ENCODE results near the gene SMARCAD1. TPM values are rescaled to one million over a fixed set of nuclear protein-coding genes. Genes with fewer than 3 reads are reported as not detected.
A peak's percentile ranks its signal among the peaks of the same experiment; 100 is the strongest.

Gene SMARCAD1
- total RNA-seq, 1 donor from 2014 or later, result 36.0 TPM

GRCh38 chr4:94202769-94203168, 4.9 kb upstream of the SMARCAD1 start:
- FAIRE-seq, result no peak
- Mint-ChIP-seq H3K27me3 (ENCODE audit: low read depth, unreplicated experiment) (no peaks in the 10 kb centered on the region), H3K36me3 (ENCODE audit: low read depth, unreplicated experiment) (no peaks in the 10 kb centered on the region), H3K4me3 (ENCODE audit: unreplicated experiment) (no peak overlapping the region), H3K4me1 (ENCODE audit: low read depth, unreplicated experiment) (no peaks in the 10 kb centered on the region), H3K27ac (ENCODE audit: unreplicated experiment) (no peak overlapping the region), H3K9me3 (ENCODE audit: unreplicated experiment) (peaks cover 2% of the 10 kb centered on the region)
- Histone ChIP-seq H3K9me3 (ENCODE audit: insufficient read depth, low read depth, low read length) (no peaks in the 10 kb centered on the region), H3K9ac (ENCODE audit: low read length) (no peak overlapping the region), H3K36me3 (ENCODE audit: insufficient read depth, low read length) (no peaks in the 10 kb centered on the region), H2AFZ (ENCODE audit: low read depth, low read length) (no peak overlapping the region), H3K4me1 (ENCODE audit: insufficient read depth, low read length) (no peaks in the 10 kb centered on the region), H4K20me1 (ENCODE audit: insufficient read depth, low read length) (no peaks in the 10 kb centered on the region), H3K4me3 (ENCODE audit: insufficient read depth, low read depth, low read length) (no peak overlapping the region), H3K4me2 (ENCODE audit: low read length) (no peak overlapping the region), H3K27me3 (ENCODE audit: insufficient read depth, low read length) (peaks cover 2% of the 10 kb centered on the region), H3K27ac (ENCODE audit: low read depth, low read length) (no peak overlapping the region), H3K79me2 (ENCODE audit: insufficient read depth, low read length) (peaks cover 4% of the 10 kb centered on the region)
- no peak for TF ChIP-seq EZH2 (IDR thresholded peaks at IDR 0.05; ENCODE audit: insufficient read depth, low read length)
- TF ChIP-seq CTCF (IDR thresholded peaks at IDR 0.05; ENCODE audit: insufficient read depth, low read depth, low read length), result no peak
- no peak for DNase-seq (ENCODE audit: low read depth)

- Mint-ChIP-seq H3K4me1 (ENCODE audit: low read depth, unreplicated experiment) (peaks cover 10% of the 10 kb centered on the region), H3K27ac (ENCODE audit: unreplicated experiment) (peak overlapping the region; percentile 100), H3K36me3 (ENCODE audit: low read depth, unreplicated experiment) (peaks cover 5% of the 10 kb centered on the region), H3K27me3 (ENCODE audit: low read depth, unreplicated experiment) (no peaks in the 10 kb centered on the region), H3K9me3 (ENCODE audit: unreplicated experiment) (no peaks in the 10 kb centered on the region), H3K4me3 (ENCODE audit: unreplicated experiment) (peak overlapping the region; percentile 99)
- peaks cover 11% of the 10 kb centered on the region for H3K4me1 ChIP-seq (ENCODE audit: insufficient read depth, low read length)
- H3K36me3 ChIP-seq (ENCODE audit: insufficient read depth, low read length), result peaks cover 14% of the 10 kb centered on the region
- H3K27ac ChIP-seq (ENCODE audit: low read depth, low read length), result peak overlapping the region; percentile 99
- no peaks in the 10 kb centered on the region for H3K27me3 ChIP-seq (ENCODE audit: insufficient read depth, low read length)
- no peak for DNase-seq (ENCODE audit: low read depth)
- H2AFZ ChIP-seq (ENCODE audit: low read depth, low read length), result peak overlapping the region; percentile 91
- H3K4me2 ChIP-seq (ENCODE audit: low read length), result peak overlapping the region; percentile 88
- TF ChIP-seq EZH2 (IDR thresholded peaks at IDR 0.05; ENCODE audit: insufficient read depth, low read length) (no peak), CTCF (IDR thresholded peaks at IDR 0.05; ENCODE audit: insufficient read depth, low read depth, low read length) (no peak)
- peaks cover 2% of the 10 kb centered on the region for H4K20me1 ChIP-seq (ENCODE audit: insufficient read depth, low read length)
- H3K4me3 ChIP-seq (ENCODE audit: insufficient read depth, low read depth, low read length), result peak overlapping the region; percentile 97
- peaks cover 54% of the 10 kb centered on the region for H3K79me2 ChIP-seq (ENCODE audit: insufficient read depth, low read length)
- peak overlapping the region; percentile 99 for H3K9ac ChIP-seq (ENCODE audit: low read length)
- H3K9me3 ChIP-seq (ENCODE audit: insufficient read depth, low read depth, low read length), result no peaks in the 10 kb centered on the region
- no peak for FAIRE-seq
These were observed 601 bp downstream of the SMARCAD1 start for GRCh38 chr4:94208266-94208665.

GRCh38 chr4:94208918-94209317, 1.3 kb downstream of the SMARCAD1 start:
- Mint-ChIP-seq H3K4me3 (ENCODE audit: unreplicated experiment) (peak overlapping the region; percentile 99), H3K4me1 (ENCODE audit: low read depth, unreplicated experiment) (peaks cover 10% of the 10 kb centered on the region), H3K27me3 (ENCODE audit: low read depth, unreplicated experiment) (no peaks in the 10 kb centered on the region), H3K36me3 (ENCODE audit: low read depth, unreplicated experiment) (peaks cover 10% of the 10 kb centered on the region), H3K27ac (ENCODE audit: unreplicated experiment) (peak overlapping the region; percentile 100), H3K9me3 (ENCODE audit: unreplicated experiment) (no peaks in the 10 kb centered on the region)
- no peaks in the 10 kb centered on the region for H3K9me3 ChIP-seq (ENCODE audit: insufficient read depth, low read depth, low read length)
- peaks cover 6% of the 10 kb centered on the region for H4K20me1 ChIP-seq (ENCODE audit: insufficient read depth, low read length)
- DNase-seq (ENCODE audit: low read depth) (no peak), FAIRE-seq (no peak)
- no peaks in the 10 kb centered on the region for H3K27me3 ChIP-seq (ENCODE audit: insufficient read depth, low read length)
- H3K4me1 ChIP-seq (ENCODE audit: insufficient read depth, low read length), result peaks cover 11% of the 10 kb centered on the region
- H3K9ac ChIP-seq (ENCODE audit: low read length), result peak overlapping the region; percentile 99
- H3K27ac ChIP-seq (ENCODE audit: low read depth, low read length), result no peak overlapping the region
- H2AFZ ChIP-seq (ENCODE audit: low read depth, low read length), result no peak overlapping the region
- H3K4me3 ChIP-seq (ENCODE audit: insufficient read depth, low read depth, low read length), result peak overlapping the region; percentile 97
- peaks cover 21% of the 10 kb centered on the region for H3K36me3 ChIP-seq (ENCODE audit: insufficient read depth, low read length)
- H3K79me2 ChIP-seq (ENCODE audit: insufficient read depth, low read length), result peaks cover 60% of the 10 kb centered on the region
- peak overlapping the region; percentile 88 for H3K4me2 ChIP-seq (ENCODE audit: low read length)
- TF ChIP-seq EZH2 (IDR thresholded peaks at IDR 0.05; ENCODE audit: insufficient read depth, low read length), result no peak
- TF ChIP-seq CTCF (IDR thresholded peaks at IDR 0.05; ENCODE audit: insufficient read depth, low read depth, low read length), result no peak
